BJ (cell line): Measurements from ENCODE around the gene ELL3. TPM values are rescaled to one million over a fixed set of nuclear protein-coding genes. Genes with fewer than 3 reads are reported as not detected.

Experiments used
- CTCF ChIA-PET: fragments of 350-600 bp; formaldehyde crosslinking; extraction: SDS; loops from one replicate; lab custom pipeline; 2021; ENCODE audit warnings: antibody characterized with exemption, inconsistent platforms; lab: Yijun Ruan, JAX
- POLR2A ChIA-PET: fragments of 300-600 bp; sonication (Branson Sonifier 250); formaldehyde crosslinking; extraction: SDS; loops from one replicate; lab custom pipeline; 2021; ENCODE audit warnings: antibody characterized with exemption; lab: Charles Lee
- DNase-seq: peaks from one replicate; pipeline ENCODE4 v3.0.0-alpha.2; 2011; ENCODE audit warnings: low read depth
- H3K27me3 ChIP-seq: 2 replicates; pipeline ENCODE4 v1.6.0; 2011; ENCODE audit warnings: low read length; ENCODE audit not compliant: control insufficient read depth, insufficient read depth
- H3K36me3 ChIP-seq: 2 replicates; pipeline ENCODE4 v1.5.1; 2011; ENCODE audit warnings: low read length; ENCODE audit not compliant: control insufficient read depth, insufficient read depth
- H3K4me3 ChIP-seq: 2 replicates; pipeline ENCODE4 v1.5.1; 2011; ENCODE audit warnings: low read depth, mild to moderate bottlenecking, control low read depth, low read length
- CTCF ChIP-seq: IDR thresholded peaks from 2 replicates; pipeline ENCODE4 v1.5.1; 2011; ENCODE audit warnings: low read depth, mild to moderate bottlenecking, control low read depth, inconsistent platforms, low read length, moderate library complexity; ENCODE audit not compliant: insufficient read depth
- polyA plus RNA-seq: library from polyadenylated mRNA; depleted of rRNA; stranded (reverse); fragments of >200 nt; gene quantifications from 2 replicates; pipeline ENCODE4 v1.2.3, GENCODE V29; 2011

The ELL3 gene
- polyA plus RNA-seq, 1 experiment: 2.0 TPM

- POLR2A ChIA-PET: interaction anchor here (0.6 kb wide), 2 partner anchors 22 to 316 kb away, joined by 4 to 12 read pairs; no protein-coding TSS in a partner anchor
- peaks cover 12% of the 10 kb centered on the region for H3K36me3 ChIP-seq
- TF ChIP-seq CTCF: no peak
- no peak overlapping the region for H3K4me3 ChIP-seq
- no peak for DNase-seq
- CTCF ChIA-PET: interaction anchor here (0.6 to 1.6 kb wide), 3 partner anchors 15 to 253 kb away, joined by 3 to 5 read pairs (median 3); partner anchors contain the start of genes HYPK and SERINC4
- H3K27me3 ChIP-seq: no peaks in the 10 kb centered on the region
These were observed 5.0 kb downstream of the ELL3 start for GRCh38 chr15:43771816-43772215.

GRCh38 chr15:43769584-43770228 is 7.1 kb downstream of the ELL3 start:
- CTCF ChIA-PET: interaction anchor here (0.6 to 1.9 kb wide), 7 partner anchors 10 to 395 kb away, joined by 3 to 10 read pairs (median 3); no protein-coding TSS in a partner anchor
- H3K4me3 ChIP-seq: no peak overlapping the region
- no peaks in the 10 kb centered on the region for H3K27me3 ChIP-seq
- H3K36me3 ChIP-seq: peaks cover 14% of the 10 kb centered on the region
- POLR2A ChIA-PET: no interaction called here
- TF ChIP-seq CTCF: peak; percentile 90
- peak; percentile 24 for DNase-seq

GRCh38 chr15:43763819-43764446 is 12.8 kb downstream of the ELL3 start:
- DNase-seq: no peak
- H3K27me3 ChIP-seq: no peaks in the 10 kb centered on the region
- CTCF ChIA-PET: no interaction called here
- POLR2A ChIA-PET: no interaction called here
- H3K4me3 ChIP-seq: no peak overlapping the region
- H3K36me3 ChIP-seq: peaks cover 9% of the 10 kb centered on the region
- TF ChIP-seq CTCF: no peak

- POLR2A ChIA-PET: no interaction called here
- DNase-seq: no peak
- H3K36me3 ChIP-seq: peaks cover 7% of the 10 kb centered on the region
These were observed 13.9 kb downstream of the ELL3 start for GRCh38 chr15:43762824-43763223.

More at GRCh38 chr15:43762824-43763223, 13.9 kb downstream of the ELL3 start:
- no peaks in the 10 kb centered on the region for H3K27me3 ChIP-seq
- H3K4me3 ChIP-seq: no peak overlapping the region
- CTCF ChIA-PET: no interaction called here
- TF ChIP-seq CTCF: no peak
